HG03558 (cell line): ENCODE data around the gene GABPA.
"Not testable (repeated sequence)": the region's sequence is repeated elsewhere in the genome, so short reads cannot be mapped to it uniquely, and the experiment has no call there.

ENCODE experiments used
- ATAC-seq: cut with Tn5 transposase; IDR thresholded peaks from one replicate; pipeline ENCODE4 v1.9.1; 2021; ENCODE audit warnings: moderate number of reproducible peaks; ENCODE audit not compliant: unreplicated experiment; ENCODE audit errors: extremely low read depth

GABPA gene

DNA sequence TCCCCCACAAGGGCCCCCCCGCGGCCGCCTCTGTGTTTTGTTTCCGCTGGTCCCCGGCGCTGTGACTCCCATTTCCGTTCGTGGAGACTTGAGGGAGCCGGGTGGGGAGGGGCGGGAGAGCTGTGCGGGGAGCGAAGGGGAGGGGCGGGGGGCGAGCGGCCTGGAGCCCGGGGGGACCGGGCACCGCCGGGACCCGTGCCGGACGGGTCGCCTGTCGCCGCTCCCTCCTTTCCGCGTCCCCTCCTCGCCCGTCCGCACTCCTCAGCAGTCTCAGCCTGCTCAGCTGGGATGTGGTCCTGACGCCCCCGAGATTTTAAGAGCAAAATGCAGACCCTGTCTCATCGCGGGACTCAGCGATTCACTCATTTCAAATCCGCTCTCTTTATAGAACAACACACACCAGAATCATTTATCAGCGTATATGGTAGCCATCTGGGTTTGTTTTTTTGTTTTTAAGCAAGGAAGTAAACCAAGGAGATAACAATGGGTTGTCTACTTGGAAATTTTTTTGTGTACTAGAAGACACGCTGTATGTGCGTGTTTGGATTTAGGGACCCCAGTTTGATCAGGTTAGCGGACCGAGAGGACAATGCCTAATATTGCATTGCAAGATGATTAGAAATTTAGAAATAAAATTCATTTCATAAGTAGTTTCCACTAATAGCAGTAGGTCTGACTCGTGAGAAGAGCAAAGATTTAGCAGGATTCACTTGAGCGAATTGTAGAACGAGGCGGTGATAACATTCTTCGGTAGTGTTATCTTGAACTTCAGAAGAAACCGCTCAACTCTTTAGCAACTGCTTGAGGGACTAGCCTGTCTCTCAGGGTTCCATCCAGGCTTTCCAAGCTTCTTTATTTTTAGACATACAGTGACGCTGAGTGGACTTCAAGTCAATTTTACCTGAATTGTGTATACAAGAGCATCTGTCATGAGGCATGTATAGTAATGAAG is 1.1 kb downstream of the GABPA start:
- no peak for ATAC-seq

GRCh38 chr21:25737421-25737820 is 2.6 kb downstream of the GABPA start:
- no peak for ATAC-seq

- no peak for ATAC-seq
Observed at GRCh38 chr21:25742900-25743299, 8.1 kb downstream of the GABPA start.

GRCh38 chr21:25744854-25745253 is 10.1 kb downstream of the GABPA start:
- ATAC-seq, result no peak

- ATAC-seq, result no peak
Observed at GRCh38 chr21:25750085-25750484, 15.3 kb downstream of the GABPA start.

- ATAC-seq, result no peak
Observed at GRCh38 chr21:25752416-25752815, 17.6 kb downstream of the GABPA start.

DNA sequence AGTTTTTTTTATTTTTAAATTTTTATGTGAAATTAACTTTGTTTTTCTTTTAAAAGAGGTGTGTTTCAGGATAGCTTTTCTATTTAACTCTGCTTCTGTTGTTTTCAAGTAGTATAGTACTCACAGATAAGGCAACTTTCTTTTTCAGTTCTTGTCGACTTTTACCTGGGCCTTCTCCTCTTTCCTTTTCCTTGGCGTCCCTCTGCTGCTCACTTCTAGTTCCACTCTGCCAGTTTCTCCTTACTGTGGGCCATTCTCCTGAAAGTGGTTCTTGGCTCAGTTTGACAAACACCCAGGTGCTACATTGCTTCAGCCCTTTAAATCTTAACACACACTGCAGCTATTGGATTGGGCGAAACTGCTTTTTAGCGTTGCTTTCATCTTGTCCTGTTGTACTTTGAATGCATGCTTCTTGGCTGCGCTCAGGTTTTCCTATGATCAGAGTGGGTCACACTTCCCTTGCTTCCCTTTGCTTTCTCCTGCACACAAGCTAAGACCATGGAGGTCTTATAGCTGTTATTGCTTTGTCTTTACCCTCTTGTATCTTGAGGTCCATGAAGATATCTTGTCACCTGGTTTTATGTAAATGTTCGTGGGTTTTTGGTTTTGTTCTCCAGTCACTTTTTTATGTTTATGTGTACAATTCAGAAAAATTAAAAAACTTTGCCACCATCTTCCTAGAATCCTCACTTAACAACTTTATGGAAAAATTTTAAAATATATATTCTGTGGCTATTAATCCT is 21.6 kb downstream of the GABPA start:
- ATAC-seq, result no peak

DNA sequence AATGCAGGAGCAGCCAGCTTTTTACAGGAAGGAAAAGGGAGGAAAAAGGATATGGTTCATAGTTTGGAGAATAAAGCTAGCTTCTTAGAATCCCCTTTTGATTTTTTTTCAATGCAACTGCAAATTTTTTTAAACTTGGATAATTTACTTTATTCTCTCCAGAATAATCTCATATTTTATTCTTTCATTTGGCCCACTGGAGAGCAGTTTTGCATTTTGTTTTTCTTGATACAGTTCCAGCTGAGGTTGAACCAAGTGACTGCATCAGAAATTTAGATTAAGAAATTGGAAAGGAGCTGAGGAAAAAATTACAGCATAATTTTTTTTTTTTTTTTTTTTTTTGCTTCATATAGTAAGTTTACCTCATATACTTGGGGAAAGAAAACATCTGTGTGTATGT is 22.8 kb downstream of the GABPA start:
- ATAC-seq, result no peak

DNA sequence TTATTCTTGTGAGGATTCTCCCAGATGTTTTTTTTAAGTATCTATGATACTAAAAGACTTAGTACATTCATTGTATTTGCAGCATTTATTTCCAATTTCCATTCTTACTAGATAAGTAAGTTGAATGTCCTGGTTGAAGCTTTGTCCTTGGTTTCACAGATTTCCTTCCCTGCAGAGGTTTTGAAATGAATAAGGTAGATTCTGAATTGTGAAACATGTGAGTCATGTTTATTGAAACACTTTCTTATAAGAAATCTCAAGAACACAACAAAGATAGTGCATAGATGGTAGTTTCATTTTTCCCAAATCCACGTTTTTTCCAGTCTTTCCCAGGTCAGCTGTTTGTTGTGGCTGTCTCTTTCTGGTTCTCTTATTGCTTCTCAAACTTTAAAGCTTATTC is 24.8 kb downstream of the GABPA start:
- no peak for ATAC-seq

DNA sequence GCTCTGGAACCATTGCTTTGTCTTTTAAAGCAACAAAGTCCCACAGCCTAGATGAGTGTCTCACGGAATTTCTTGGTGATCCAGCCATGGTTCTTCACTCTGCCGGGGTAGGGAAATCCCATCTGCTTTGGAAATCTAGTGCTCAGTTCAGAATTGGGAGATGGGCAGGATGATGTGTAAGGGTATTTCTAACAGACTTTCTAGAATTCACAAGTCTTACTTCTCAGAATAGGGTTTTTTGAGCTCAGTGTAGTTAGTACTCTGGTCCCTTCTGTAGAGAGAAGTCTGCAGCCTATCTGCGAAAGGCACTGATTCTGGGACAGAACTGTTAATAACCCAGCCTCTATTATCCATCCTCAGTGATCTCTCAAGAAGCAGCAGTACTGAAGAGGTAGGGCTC is 25.3 kb downstream of the GABPA start:
- no peak for ATAC-seq

DNA sequence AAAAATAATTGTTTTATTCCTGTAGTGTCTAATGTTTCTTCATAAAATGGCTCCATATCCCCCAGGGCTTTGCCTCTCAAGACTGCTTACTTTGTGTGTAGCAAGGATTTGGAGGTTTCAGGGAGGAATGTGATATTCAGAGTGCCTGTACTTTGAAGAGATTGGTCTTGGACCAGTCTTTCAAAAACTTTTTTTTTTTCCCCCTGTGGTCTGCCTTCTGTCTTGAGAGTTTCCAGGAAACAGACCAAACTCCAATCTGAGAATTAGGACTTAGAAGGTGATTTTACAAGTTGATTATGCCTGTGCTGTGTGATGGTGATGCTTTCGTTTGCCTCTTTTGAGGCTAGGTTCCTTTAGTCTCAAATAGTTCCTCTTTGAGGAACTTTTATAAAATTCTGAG is 25.9 kb downstream of the GABPA start:
- no peak for ATAC-seq

DNA sequence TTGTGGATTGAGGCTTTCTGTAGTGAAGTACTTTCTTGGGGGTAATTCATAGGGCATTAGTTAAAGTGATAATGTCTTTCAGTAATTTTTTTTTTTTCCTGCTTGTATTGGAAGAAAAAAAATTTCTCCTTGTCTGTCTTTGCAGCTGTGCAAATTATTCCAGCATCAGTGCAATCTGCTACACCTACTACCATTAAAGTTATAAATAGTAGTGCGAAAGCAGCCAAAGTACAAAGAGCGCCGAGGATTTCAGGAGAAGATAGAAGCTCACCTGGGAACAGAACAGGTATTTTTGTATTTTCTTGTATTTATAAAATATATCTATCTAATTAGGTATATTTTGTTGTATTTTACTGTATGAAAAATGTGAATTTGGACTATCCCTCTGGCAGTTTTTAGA is 29.3 kb downstream of the GABPA start:
- ATAC-seq, result no peak

GRCh38 chr21:25767921-25768320 is 33.1 kb downstream of the GABPA start:
- no peak for ATAC-seq

GRCh38 chr21:25772686-25773085 is 37.9 kb downstream of the GABPA start:
- ATAC-seq, result no peak

GRCh38 chr21:25776440-25776839 is 41.7 kb downstream of the GABPA start:
- no peak for ATAC-seq

- ATAC-seq, result not testable (repeated sequence)
Observed at GRCh38 chr21:25778126-25778875, 43.5 kb downstream of the GABPA start.

DNA sequence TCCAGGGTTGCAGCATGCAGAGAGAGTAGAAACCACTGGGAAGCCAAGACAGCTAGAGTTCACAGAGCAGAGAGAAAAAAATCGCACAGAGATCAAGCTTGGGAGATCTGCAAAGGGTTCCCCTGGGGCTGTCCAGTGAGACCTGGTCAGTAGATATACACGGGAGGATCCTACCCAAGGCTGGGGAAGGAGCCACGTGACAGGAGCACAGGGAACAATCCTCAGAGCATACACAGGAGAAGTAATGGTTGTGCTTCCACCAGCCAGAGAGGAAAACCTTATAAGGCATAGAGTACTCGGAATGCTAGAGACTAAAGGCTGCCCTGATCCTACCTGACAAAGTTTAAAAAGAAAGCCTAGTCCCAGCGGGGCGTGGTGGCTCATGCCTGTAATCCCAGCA is 53.9 kb downstream of the GABPA start:
- ATAC-seq, result no peak

DNA sequence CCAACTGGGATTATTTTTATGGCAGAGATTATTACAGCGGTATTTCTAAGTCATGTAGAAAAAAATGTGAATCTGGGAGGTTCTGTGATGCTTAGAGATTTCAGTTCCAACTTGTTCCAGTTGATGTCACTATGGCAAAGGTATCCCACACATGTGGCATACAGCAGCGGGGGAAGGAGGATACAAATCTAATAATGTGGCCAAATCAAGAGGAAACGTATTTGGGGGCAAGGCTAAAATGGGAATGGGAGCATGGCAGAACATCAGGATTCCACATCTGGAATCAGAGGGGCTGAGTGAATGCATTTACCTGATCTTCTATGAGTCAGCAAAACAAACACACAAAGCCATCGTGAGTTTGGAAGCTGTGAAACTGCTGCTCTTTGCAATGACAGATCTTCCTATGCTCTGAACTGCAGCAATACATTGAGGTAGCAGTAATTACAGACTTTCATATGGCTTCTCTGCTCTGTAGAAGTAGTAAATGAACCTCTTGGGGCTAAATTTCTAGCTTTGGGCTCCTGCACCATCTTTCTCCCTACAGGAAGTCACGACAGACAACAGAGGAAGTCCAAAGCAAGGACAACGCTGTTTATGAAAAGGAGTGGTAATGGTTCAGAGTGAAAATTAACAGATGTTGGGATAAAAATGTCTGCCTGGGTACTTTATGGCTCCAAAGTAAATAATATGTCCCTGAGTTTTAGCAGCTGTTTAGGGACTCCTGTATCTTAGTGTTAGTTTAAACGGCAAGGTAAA is 55.5 kb downstream of the GABPA start:
- no peak for ATAC-seq

DNA sequence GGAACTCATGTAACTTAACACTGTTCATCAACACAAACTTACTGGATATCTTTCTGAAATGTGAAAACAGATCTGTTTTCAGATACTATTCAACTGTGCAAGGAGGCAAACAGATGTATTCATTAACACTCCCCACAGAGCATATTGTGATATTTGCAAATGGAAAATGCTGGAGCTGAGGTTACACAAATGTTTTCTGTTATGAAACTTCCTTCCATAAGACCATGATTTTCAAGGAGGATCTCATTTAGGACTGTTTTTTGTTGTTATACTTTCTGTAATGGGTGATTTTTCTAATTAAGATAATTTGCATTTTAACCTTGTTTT is 56.1 kb downstream of the GABPA start:
- no peak for ATAC-seq

- ATAC-seq, result no peak
Observed at GRCh38 chr21:25791319-25791718, 56.5 kb downstream of the GABPA start.
